ENCODE data around the gene GPR22. TPM values are rescaled to one million over a fixed set of nuclear protein-coding genes. Genes with fewer than 3 reads are reported as not detected.

The GPR22 gene, protein sequence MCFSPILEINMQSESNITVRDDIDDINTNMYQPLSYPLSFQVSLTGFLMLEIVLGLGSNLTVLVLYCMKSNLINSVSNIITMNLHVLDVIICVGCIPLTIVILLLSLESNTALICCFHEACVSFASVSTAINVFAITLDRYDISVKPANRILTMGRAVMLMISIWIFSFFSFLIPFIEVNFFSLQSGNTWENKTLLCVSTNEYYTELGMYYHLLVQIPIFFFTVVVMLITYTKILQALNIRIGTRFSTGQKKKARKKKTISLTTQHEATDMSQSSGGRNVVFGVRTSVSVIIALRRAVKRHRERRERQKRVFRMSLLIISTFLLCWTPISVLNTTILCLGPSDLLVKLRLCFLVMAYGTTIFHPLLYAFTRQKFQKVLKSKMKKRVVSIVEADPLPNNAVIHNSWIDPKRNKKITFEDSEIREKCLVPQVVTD
- total RNA-seq = not detected in 2 replicates

DNA sequence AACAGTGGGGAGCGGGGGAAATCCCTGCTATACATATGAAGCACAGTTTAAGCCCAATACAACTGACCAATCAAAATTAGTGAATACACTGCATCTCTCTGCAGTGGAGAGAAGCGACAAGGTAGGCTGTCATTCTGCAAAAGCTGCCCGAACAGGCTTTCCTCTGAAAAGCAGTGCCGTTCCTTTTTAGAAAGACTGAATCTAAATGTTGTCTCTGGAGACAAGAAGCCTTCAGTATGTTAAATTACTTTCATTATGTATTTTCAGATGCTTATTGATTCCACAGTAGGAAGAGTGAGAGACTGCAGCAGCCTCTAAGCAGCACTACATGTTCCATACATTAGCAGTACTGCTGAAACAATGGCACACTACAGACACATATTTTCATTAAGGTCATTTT, at the start of gene GPR22:
GPR22 (plus strand) TSS at position 129 of the 400 bp plus-strand sequence. CDS start 4,004 bp downstream, outside the sequence.

Other genes starting within 250 kb of the GPR22 start
- gene COG5, start 93.9 kb downstream of the GPR22 start, total RNA-seq = 58.4 and 124 TPM in 2 replicates
- 13.3 and 16.2 TPM in 2 replicates for gene DUS4L, start 93.9 kb downstream of the GPR22 start, total RNA-seq
- 29.0 and 44.7 TPM in 2 replicates for gene BCAP29, start 110.2 kb downstream of the GPR22 start, total RNA-seq
- 0.43 and 0.68 TPM in 2 replicates for gene SLC26A4, start 190.8 kb downstream of the GPR22 start, total RNA-seq